ENCODE results near the gene RAB7A. TPM values are rescaled to one million over a fixed set of nuclear protein-coding genes. Genes with fewer than 3 reads are reported as not detected.

Gene RAB7A
- total and polyA plus RNA-seq, 10 of the 15 experiments (the other 5 are each of a cell fraction or from before 2014, with no cell fraction given): 40.3 to 212 (median 160) TPM

GRCh38 chr3:128735884-128736283, 9.9 kb downstream of the RAB7A start:
- Histone ChIP-seq H3K4me3 (no peak overlapping the region), H3K79me2 (ENCODE audit: control insufficient read depth, insufficient read depth, low read length) (peaks cover 83% of the 10 kb centered on the region), H3K4me1 (ENCODE audit: control insufficient read depth, insufficient read depth, low read length) (peaks cover 9% of the 10 kb centered on the region), H4K20me1 (ENCODE audit: control insufficient read depth, insufficient read depth) (peaks cover 7% of the 10 kb centered on the region), H3K9ac (ENCODE audit: control insufficient read depth, insufficient read depth, low read length) (no peak overlapping the region), H3K27ac (ENCODE audit: control insufficient read depth, insufficient read depth) (no peak overlapping the region), H3K27me3 (replicated peaks in 1 of 2; ENCODE audit: control insufficient read depth in 2 of 2, insufficient read depth in 2 of 2, low read length in 1 of 2) (no peaks in the 10 kb centered on the region), H2AFZ (ENCODE audit: control insufficient read depth, low read depth, low read length) (no peak overlapping the region), H3K9me3 (replicated peaks; ENCODE audit: control insufficient read depth, insufficient read depth, low read length) (no peaks in the 10 kb centered on the region; the same call in 2 of the 3 replicates), H3K36me3 (ENCODE audit: control insufficient read depth in 2 of 2, insufficient read depth in 2 of 2, low read length in 1 of 2) (peaks cover 0 to 3% of the 10 kb centered on the region in 2 experiments; a peak in 1 of 4 replicates), H3K4me2 (ENCODE audit: control insufficient read depth, insufficient read depth) (no peak overlapping the region; the same call in 1 of the 2 replicates)
- SMC1A ChIA-PET (ENCODE audit: uncharacterized antibody, unreplicated experiment): interaction anchor here (0.6 to 2.2 kb wide), 5 partner anchors 25 to 56 kb away, joined by 3 to 8 read pairs (median 3); no protein-coding TSS in a partner anchor
- TF ChIP-seq STAT1 (conservative IDR thresholded peaks at IDR 0.05): no peak
- TF ChIP-seq, protein P1, sequence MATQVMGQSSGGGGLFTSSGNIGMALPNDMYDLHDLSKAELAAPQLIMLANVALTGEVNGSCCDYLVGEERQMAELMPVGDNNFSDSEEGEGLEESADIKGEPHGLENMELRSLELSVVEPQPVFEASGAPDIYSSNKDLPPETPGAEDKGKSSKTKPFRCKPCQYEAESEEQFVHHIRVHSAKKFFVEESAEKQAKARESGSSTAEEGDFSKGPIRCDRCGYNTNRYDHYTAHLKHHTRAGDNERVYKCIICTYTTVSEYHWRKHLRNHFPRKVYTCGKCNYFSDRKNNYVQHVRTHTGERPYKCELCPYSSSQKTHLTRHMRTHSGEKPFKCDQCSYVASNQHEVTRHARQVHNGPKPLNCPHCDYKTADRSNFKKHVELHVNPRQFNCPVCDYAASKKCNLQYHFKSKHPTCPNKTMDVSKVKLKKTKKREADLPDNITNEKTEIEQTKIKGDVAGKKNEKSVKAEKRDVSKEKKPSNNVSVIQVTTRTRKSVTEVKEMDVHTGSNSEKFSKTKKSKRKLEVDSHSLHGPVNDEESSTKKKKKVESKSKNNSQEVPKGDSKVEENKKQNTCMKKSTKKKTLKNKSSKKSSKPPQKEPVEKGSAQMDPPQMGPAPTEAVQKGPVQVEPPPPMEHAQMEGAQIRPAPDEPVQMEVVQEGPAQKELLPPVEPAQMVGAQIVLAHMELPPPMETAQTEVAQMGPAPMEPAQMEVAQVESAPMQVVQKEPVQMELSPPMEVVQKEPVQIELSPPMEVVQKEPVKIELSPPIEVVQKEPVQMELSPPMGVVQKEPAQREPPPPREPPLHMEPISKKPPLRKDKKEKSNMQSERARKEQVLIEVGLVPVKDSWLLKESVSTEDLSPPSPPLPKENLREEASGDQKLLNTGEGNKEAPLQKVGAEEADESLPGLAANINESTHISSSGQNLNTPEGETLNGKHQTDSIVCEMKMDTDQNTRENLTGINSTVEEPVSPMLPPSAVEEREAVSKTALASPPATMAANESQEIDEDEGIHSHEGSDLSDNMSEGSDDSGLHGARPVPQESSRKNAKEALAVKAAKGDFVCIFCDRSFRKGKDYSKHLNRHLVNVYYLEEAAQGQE (IDR thresholded peaks at IDR 0.05; ENCODE audit: low read depth, low read length): no peak
- no peak for TF ChIP-seq PKNOX1 (IDR thresholded peaks at IDR 0.05)
- TF ChIP-seq JUNB (IDR thresholded peaks at IDR 0.05): no peak
- no peak for TF ChIP-seq BCL3 (IDR thresholded peaks at IDR 0.05; ENCODE audit: borderline replicate concordance, insufficient read depth, low read depth, low read length, poor library complexity, severe bottlenecking)
- TF ChIP-seq EED (IDR thresholded peaks at IDR 0.05; ENCODE audit: low read depth): no peak
- no peak for TF ChIP-seq NR2C1 (IDR thresholded peaks at IDR 0.05)
- TF ChIP-seq USF2 (IDR thresholded peaks at IDR 0.05; ENCODE audit: borderline replicate concordance, low read depth, low read length): no peak
- no peak for TF ChIP-seq MTA2 (IDR thresholded peaks at IDR 0.05; ENCODE audit: low read depth)
- TF ChIP-seq CHD2 (IDR thresholded peaks at IDR 0.05; ENCODE audit: borderline replicate concordance, low read depth, low read length): no peak
- TF ChIP-seq, protein P2, sequence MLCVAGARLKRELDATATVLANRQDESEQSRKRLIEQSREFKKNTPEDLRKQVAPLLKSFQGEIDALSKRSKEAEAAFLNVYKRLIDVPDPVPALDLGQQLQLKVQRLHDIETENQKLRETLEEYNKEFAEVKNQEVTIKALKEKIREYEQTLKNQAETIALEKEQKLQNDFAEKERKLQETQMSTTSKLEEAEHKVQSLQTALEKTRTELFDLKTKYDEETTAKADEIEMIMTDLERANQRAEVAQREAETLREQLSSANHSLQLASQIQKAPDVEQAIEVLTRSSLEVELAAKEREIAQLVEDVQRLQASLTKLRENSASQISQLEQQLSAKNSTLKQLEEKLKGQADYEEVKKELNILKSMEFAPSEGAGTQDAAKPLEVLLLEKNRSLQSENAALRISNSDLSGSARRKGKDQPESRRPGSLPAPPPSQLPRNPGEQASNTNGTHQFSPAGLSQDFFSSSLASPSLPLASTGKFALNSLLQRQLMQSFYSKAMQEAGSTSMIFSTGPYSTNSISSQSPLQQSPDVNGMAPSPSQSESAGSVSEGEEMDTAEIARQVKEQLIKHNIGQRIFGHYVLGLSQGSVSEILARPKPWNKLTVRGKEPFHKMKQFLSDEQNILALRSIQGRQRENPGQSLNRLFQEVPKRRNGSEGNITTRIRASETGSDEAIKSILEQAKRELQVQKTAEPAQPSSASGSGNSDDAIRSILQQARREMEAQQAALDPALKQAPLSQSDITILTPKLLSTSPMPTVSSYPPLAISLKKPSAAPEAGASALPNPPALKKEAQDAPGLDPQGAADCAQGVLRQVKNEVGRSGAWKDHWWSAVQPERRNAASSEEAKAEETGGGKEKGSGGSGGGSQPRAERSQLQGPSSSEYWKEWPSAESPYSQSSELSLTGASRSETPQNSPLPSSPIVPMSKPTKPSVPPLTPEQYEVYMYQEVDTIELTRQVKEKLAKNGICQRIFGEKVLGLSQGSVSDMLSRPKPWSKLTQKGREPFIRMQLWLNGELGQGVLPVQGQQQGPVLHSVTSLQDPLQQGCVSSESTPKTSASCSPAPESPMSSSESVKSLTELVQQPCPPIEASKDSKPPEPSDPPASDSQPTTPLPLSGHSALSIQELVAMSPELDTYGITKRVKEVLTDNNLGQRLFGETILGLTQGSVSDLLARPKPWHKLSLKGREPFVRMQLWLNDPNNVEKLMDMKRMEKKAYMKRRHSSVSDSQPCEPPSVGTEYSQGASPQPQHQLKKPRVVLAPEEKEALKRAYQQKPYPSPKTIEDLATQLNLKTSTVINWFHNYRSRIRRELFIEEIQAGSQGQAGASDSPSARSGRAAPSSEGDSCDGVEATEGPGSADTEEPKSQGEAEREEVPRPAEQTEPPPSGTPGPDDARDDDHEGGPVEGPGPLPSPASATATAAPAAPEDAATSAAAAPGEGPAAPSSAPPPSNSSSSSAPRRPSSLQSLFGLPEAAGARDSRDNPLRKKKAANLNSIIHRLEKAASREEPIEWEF (IDR thresholded peaks at IDR 0.05; ENCODE audit: insufficient replicate concordance, low read depth, low read length): no peak
- in situ Hi-C loops (cut with MboI) (no loop called here), intact Hi-C loops (cut with micrococcal nuclease; ENCODE audit: unreplicated experiment) (no loop called here)
- no peak for FAIRE-seq
- POLR2A ChIA-PET: interaction anchor here (0.6 to 1.2 kb wide), 2 partner anchors 32 to 61 kb away, joined by 3 to 4 read pairs; no protein-coding TSS in a partner anchor
- RAD21 ChIA-PET (ENCODE audit: unreplicated experiment): interaction anchor here (1.1 kb wide), 1 partner anchor 32 kb away, joined by 3 read pairs; no protein-coding TSS in a partner anchor
- CTCF ChIA-PET: interaction anchor here (0.6 to 5.6 kb wide), 3 partner anchors 16 to 54 kb away, joined by 3 to 26 read pairs (median 4); no protein-coding TSS in a partner anchor
- ATAC-seq: no peak
- WGBS (ENCODE audit: insufficient coverage, insufficient replicate concordance, low lambda C conversion rate, missing lambda C conversion rate): 73% methylated on average over 2 of the region's 2 CpGs
- DNase-seq (ENCODE audit: low read depth, low spot score): no peak
- no TSS peak for BruUV-seq (replicated peaks)

Data from GM12878 (cell line).